Measurements from ENCODE around the gene SEMA3E. TPM values are rescaled to one million over a fixed set of nuclear protein-coding genes. Genes with fewer than 3 reads are reported as not detected.
A peak's percentile ranks its signal among the peaks of the same experiment; 100 is the strongest.

The SEMA3E gene
- total RNA-seq, 1 experiment from 2014 or later, result 7.3 TPM

GRCh38 chr7:83326223-83326622 lies 322.7 kb downstream of the SEMA3E start:
- no peak for TF ChIP-seq POLR2AphosphoS5 (IDR thresholded peaks at IDR 0.05; ENCODE audit: low read depth, low read length)
- TF ChIP-seq CTCF (IDR thresholded peaks at IDR 0.05), result no peak
- no peak for TF ChIP-seq SIN3A (IDR thresholded peaks at IDR 0.05; ENCODE audit: borderline replicate concordance, insufficient read depth, low read depth, low read length)
- TF ChIP-seq, protein P1, sequence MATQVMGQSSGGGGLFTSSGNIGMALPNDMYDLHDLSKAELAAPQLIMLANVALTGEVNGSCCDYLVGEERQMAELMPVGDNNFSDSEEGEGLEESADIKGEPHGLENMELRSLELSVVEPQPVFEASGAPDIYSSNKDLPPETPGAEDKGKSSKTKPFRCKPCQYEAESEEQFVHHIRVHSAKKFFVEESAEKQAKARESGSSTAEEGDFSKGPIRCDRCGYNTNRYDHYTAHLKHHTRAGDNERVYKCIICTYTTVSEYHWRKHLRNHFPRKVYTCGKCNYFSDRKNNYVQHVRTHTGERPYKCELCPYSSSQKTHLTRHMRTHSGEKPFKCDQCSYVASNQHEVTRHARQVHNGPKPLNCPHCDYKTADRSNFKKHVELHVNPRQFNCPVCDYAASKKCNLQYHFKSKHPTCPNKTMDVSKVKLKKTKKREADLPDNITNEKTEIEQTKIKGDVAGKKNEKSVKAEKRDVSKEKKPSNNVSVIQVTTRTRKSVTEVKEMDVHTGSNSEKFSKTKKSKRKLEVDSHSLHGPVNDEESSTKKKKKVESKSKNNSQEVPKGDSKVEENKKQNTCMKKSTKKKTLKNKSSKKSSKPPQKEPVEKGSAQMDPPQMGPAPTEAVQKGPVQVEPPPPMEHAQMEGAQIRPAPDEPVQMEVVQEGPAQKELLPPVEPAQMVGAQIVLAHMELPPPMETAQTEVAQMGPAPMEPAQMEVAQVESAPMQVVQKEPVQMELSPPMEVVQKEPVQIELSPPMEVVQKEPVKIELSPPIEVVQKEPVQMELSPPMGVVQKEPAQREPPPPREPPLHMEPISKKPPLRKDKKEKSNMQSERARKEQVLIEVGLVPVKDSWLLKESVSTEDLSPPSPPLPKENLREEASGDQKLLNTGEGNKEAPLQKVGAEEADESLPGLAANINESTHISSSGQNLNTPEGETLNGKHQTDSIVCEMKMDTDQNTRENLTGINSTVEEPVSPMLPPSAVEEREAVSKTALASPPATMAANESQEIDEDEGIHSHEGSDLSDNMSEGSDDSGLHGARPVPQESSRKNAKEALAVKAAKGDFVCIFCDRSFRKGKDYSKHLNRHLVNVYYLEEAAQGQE (IDR thresholded peaks at IDR 0.05; ENCODE audit: insufficient read depth in 1 of 2, low read depth in 2 of 2, low read length in 1 of 2), result no peak
- no peak for TF ChIP-seq TCF7L2 (IDR thresholded peaks at IDR 0.05; ENCODE audit: low read depth, low read length)
- BruUV-seq (replicated peaks), result no TSS peak
- Histone ChIP-seq H3K36me3 (ENCODE audit: control insufficient read depth, insufficient read depth, low read length) (no peaks in the 10 kb centered on the region), H3K27ac (ENCODE audit: low read length) (no peak overlapping the region), H3K27me3 (ENCODE audit: control insufficient read depth, insufficient read depth, low read length) (no peaks in the 10 kb centered on the region), H3K9me3 (ENCODE audit: control insufficient read depth, insufficient read depth, low read depth, low read length) (no peaks in the 10 kb centered on the region), H3K4me3 (ENCODE audit: low read depth in 2 of 2, low read length in 2 of 2) (no peak overlapping the region), H3K4me1 (ENCODE audit: control insufficient read depth, insufficient read depth, low read length) (no peaks in the 10 kb centered on the region)
- intact Hi-C loops (cut with micrococcal nuclease; ENCODE audit: unreplicated experiment) (no loop called here), in situ Hi-C loops (cut with HindIII; ENCODE audit: low pct_unique_long_range_greater_than_20kb, low sequenced_read_pairs) (no loop called here)
- POLR2A ChIA-PET, result no interaction called here
- CTCF ChIA-PET, result interaction anchor here (0.6 kb wide), 1 partner anchor 1176 kb away, joined by 3 read pairs; no protein-coding TSS in a partner anchor
- DNase-seq (ENCODE audit: low read depth, low spot score) (no peak), ATAC-seq (no peak)

GRCh38 chr7:83325083-83325482 lies 323.9 kb downstream of the SEMA3E start:
- no peak for DNase-seq (ENCODE audit: low read depth, low spot score)
- no peak overlapping the region for H3K27ac ChIP-seq (ENCODE audit: low read length)

More at GRCh38 chr7:83325083-83325482, 323.9 kb downstream of the SEMA3E start:
- no peaks in the 10 kb centered on the region for H3K27me3 ChIP-seq (ENCODE audit: control insufficient read depth, insufficient read depth, low read length)
- no peaks in the 10 kb centered on the region for H3K9me3 ChIP-seq (ENCODE audit: control insufficient read depth, insufficient read depth, low read depth, low read length)
- POLR2A ChIA-PET, result interaction anchor here (0.6 kb wide), 1 partner anchor 57 kb away, joined by 4 read pairs; no protein-coding TSS in a partner anchor
- H3K4me3 ChIP-seq (ENCODE audit: low read depth in 2 of 2, low read length in 2 of 2), result no peak overlapping the region
- TF ChIP-seq, protein P1 (IDR thresholded peaks at IDR 0.05; ENCODE audit: insufficient read depth in 1 of 2, low read depth in 2 of 2, low read length in 1 of 2), result no peak
- TF ChIP-seq POLR2AphosphoS5 (IDR thresholded peaks at IDR 0.05; ENCODE audit: low read depth, low read length), result no peak
- TF ChIP-seq CTCF (IDR thresholded peaks at IDR 0.05), result peak; percentile 19; the same call in 1 of the 2 replicates
- in situ Hi-C loops (cut with HindIII; ENCODE audit: low pct_unique_long_range_greater_than_20kb, low sequenced_read_pairs) (no loop called here), intact Hi-C loops (cut with micrococcal nuclease; ENCODE audit: unreplicated experiment) (no loop called here)
- H3K4me1 ChIP-seq (ENCODE audit: control insufficient read depth, insufficient read depth, low read length), result no peaks in the 10 kb centered on the region
- CTCF ChIA-PET, result no interaction called here
- no TSS peak for BruUV-seq (replicated peaks)
- ATAC-seq, result no peak
- no peaks in the 10 kb centered on the region for H3K36me3 ChIP-seq (ENCODE audit: control insufficient read depth, insufficient read depth, low read length)

Measured in Panc1 (cell line).